GM10266 (cell line): Measurements from ENCODE around the gene PHLPP1.

Source experiments
- DNase-seq: peaks from one replicate; pipeline ENCODE4 v3.0.0; 2012; ENCODE audit errors: extremely low spot score
- CTCF ChIP-seq: IDR thresholded peaks from 2 replicates; pipeline ENCODE4 v1.5.1; 2012; ENCODE audit warnings: mild to moderate bottlenecking, low read depth; ENCODE audit not compliant: control insufficient read depth, insufficient read depth; ENCODE audit errors: missing control alignments

Gene PHLPP1

GRCh38 chr18:62996566-62996965 lies 281.2 kb downstream of the PHLPP1 start:
- no peak for DNase-seq
- no peak for TF ChIP-seq CTCF

GRCh38 chr18:62997076-62997475 lies 281.7 kb downstream of the PHLPP1 start:
- no peak for DNase-seq
- TF ChIP-seq CTCF: no peak

- no peak for TF ChIP-seq CTCF
Measured at GRCh38 chr18:62998443-62998842, 283.1 kb downstream of the PHLPP1 start.

GRCh38 chr18:62999392-62999791 lies 284.1 kb downstream of the PHLPP1 start:
- DNase-seq: no peak
- TF ChIP-seq CTCF: no peak

More at GRCh38 chr18:62998443-62998842, 283.1 kb downstream of the PHLPP1 start:
- no peak for DNase-seq

- no peak for DNase-seq
- TF ChIP-seq CTCF: no peak
Measured at GRCh38 chr18:62999921-63000320, 284.6 kb downstream of the PHLPP1 start.

GRCh38 chr18:63000839-63001238 lies 285.5 kb downstream of the PHLPP1 start:
- no peak for DNase-seq
- TF ChIP-seq CTCF: no peak

GRCh38 chr18:63001861-63002260 lies 286.5 kb downstream of the PHLPP1 start:
- no peak for TF ChIP-seq CTCF
- no peak for DNase-seq
